HG03159 (cell line): ENCODE results near the gene LRTM1.

Experiments
- ATAC-seq: cut with Tn5 transposase; IDR thresholded peaks from one replicate; pipeline ENCODE4 v1.9.1; 2021; ENCODE audit warnings: mild to moderate bottlenecking, moderate library complexity; ENCODE audit not compliant: unreplicated experiment

The LRTM1 gene

DNA sequence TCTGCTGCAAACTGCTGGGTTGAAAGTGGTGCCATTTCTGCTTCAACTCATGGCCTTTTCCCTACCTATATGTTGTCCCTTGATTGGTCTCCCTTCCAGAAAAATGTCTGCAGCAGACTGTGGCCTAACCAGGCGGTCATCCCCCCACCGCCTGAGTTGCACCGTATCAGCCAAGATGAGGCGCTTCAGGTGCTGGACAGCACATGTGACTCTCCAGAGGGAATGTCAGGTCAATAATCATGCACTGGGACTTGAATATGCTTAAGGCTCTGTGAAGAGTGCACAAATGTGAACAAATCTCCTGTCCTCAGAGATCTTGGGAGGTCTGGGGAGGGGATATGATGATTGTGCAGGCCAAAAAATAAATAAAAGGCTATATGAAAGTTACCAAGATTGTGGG, 32.2 kb downstream of the LRTM1 start:
- no peak for ATAC-seq

DNA sequence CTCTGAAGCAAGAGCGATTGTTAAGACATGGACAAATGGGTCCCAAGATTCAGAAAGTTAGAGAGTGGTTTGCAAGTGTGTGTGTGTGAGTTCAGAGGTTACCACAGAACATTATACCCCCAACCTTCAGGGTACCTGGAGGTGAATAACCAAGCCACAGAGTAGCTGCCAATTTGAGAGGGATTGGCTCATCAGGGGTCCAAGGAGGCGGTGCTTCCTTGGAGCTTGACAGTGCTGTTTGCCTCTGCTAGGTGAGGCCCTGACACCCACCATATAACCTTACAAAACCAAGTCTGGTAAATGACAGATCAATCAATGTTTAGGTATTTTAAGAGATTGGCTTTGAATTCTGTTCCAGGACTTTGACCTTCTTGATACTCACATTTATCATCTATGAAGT, 35.7 kb downstream of the LRTM1 start:
- no peak for ATAC-seq

DNA sequence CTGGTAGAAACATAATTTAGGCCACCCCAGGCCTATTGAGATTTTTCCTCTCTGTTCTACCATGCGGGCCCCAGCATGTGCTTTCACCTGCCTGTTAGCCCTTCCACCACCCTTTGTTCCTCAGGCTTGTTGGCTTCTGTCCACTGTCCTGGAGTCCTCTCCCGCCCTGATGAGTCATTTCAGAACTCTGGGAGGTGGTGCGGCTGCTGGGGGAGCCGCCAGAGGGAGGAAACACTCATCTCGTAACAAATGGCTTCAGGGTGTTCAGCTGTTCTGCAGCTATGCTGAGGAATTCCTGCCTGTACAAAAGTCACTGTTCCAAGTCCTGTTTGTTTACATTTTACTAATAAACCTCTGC, 36.3 kb downstream of the LRTM1 start:
- no peak for ATAC-seq

DNA sequence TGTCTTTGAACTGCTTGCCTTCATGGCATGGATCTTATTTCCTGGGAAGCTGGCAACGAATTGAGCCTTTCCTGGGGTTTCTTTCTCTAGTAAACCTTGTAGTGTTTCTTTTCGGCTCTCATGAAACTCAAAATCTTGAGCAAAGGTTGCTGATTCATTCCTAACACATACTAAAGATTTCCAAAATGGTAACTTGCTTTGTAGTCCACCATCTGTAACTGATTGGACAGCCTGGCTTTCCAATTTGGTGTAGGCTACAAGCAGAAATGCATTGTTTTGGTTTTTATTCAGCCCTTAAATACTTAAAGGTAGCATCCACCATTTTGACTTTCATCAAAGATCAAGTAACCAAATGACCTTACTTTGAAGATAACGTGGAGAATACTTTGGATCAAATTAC, 38.1 kb downstream of the LRTM1 start:
- ATAC-seq, result no peak

DNA sequence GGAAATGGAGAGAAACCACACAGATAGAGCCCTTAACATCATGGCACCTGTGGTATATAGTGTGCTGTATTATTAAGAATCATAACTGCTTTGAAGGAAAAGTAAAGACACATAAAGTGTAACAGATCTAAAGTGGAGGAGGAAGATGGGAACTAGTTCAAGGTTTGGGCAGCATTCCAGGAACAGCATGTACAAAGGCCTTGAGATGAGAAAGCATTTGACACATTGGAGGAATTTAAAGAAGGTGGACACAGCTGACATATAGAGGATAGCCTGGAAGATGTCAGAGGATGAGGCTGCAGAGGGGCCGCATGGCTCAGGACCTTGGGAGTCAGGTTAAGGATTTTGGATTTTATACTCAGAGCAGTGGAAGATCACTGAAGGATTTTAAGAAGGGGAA, 39.0 kb downstream of the LRTM1 start:
- no peak for ATAC-seq

DNA sequence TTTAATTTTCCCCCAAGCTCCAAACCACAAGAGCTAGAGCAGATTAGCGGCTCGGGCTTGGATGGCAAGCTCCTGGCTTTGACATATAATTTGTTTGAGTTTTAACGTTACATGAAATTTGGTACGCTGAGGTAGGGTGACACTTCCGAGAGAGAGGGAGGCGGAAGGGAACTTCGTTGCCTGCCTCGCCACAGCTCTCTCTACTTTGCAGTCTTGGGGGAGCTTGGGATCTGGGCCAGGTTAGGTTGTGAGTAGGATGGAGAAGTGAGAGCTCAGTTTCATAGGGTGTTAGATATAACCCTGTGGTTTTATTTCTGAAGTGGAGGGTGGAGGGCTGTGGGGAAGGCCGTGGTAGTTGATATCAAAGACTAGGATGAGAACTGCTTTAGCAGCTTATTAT, 39.7 kb downstream of the LRTM1 start:
- no peak for ATAC-seq

DNA sequence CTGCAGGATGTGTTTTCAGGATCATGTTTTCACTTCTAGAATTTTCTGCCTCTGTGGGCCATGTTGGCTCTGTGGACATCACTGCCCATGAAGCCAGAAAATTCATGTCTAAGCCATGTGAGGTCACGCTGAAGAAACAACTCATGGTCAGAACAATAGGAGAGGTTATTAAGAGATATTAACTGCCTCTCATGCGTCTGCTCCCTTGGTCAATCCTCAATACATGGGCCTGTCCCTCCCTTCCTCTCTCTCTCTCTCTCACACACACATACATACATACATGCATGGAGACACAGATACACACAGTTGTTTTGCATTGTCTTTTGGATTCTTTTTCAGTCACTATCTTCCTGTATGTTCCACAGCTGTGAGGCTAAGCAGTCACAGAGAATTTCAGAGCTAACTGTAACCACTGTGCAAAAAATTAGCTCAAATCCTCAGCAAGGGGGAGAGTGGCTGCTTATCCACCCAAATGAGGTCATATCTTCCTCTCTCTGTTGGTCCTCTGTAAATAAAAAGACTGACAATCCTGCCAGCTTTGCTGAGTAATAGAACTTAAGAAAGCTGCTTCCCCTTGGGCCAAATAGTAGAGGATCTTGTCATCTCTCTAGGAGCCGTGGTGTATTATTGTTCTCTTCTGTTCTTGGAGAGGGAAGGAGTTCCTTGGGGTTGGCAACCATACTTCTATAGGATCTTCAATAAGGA, 45.6 kb downstream of the LRTM1 start:
- ATAC-seq, result no peak

DNA sequence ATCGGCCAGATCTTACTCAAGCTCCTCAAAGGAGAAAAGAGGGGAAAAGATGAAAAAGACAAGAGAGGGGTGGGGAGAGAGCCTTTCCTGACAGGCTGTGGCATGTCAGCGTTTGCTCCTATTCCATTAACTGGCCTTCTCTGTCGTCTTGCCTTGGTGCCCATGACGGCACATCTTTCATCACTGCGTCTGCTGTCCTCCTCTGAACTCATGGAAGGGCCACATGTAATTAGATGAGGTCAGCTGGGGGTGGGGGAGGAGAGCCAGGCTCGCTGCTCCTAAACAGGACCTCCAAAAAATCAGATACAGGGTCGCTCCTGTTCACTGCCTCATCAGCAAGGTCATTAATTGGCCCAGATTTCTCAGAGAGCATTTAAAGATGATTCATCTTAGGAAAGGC, 49.7 kb downstream of the LRTM1 start:
- no peak for ATAC-seq

DNA sequence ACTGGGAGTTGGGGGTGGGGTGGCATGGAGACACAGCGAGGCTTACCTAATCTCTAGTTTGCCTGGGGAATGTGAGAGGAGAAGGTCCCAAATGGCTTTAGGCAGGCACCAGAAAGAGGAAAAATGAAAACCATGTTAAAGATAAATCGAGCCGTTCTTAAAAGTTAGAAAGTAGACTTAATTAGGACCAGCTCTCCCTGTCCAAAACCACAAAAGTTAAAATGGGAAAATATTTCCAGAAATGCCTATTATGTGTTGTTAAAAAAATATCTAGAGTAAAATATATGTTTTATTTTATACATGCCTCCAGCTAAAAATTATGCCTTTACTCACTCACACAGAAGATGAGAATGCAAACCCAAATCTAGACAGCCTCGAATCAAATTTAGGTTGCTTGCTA, 50.1 kb downstream of the LRTM1 start:
- no peak for ATAC-seq

DNA sequence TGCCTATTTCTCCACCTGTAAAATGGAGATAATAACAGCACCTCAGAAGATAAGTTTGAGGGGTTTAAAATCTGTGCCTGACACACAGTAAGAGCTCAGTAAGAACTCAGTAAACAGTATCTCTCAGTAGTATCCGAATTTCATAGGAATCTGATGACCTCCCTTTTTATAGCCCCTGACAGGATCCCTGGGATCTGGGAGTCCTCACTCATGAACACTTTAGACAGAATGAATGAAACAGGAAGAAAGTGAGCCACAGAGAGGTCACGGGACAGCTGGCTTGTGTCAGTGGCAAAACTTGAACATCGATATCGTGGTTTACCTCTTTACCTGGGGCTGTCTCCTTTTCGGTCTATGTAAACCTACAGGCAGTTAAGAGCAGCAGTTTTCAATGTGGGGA, 51.2 kb downstream of the LRTM1 start:
- no peak for ATAC-seq

DNA sequence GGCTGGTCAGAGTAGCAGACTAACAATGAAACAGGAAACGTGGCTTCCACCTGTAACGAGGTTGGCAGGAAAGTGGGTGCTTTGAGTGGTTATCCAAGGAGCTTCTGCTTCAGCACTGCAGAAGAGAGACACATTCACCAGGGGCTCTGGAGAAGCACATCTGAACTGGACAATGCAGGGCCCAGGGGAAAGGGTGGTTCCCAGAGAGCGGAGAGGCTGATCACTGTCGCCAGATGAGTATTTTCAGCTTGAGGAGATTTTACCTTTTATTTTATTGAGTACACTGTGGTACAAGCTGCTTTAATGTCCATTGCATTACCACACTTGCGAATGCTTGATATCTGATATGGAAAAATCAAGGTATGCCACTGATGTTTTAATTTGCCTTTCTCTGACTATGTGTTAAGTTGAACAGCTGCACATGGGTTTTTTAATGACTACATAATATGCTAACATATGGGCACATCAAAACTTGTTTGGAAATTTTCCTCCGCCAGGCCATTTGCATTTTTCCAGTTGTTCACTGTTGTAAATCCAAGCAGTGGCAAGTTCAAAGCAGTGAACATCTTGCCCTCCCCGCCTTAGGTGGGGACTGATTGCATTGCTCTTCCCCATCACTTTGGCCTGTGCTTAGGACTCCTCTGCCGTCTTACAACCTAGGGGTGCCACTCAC, 52.1 kb downstream of the LRTM1 start:
- no peak for ATAC-seq

DNA sequence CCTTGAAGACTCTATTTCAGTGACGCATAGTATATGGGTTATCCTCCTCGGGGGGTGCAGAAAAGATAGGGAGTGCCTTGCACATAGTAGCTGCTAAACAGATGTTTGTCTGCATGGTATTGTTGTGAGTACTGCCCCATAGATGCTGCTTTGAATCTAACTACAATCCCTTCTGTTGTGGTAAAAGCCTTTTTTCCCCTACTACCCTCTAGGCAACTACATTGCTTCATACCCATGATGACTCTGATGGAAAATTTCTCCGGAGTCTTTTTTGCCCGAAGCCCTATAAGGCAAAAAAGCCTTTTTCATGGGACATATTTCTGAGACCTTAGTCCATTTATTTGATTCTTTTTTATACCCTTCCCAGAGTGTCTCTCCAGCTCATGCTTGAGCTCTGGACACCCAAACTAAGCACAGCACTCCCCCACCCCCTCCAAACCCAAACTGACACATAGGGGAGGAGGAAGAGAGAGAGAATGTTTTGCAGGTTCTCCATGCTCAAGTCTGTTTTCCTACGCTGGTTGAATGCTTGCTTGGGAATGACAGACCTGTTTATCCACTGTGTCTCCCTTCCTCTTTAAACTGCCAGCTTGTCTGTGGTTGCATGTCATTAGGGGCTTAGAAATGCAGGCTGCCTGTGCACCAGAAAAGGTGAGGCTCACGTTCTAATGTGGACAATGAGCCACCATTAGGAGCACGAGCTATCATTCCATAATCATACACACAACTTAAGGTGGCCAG, 52.9 kb downstream of the LRTM1 start:
- no peak for ATAC-seq

DNA sequence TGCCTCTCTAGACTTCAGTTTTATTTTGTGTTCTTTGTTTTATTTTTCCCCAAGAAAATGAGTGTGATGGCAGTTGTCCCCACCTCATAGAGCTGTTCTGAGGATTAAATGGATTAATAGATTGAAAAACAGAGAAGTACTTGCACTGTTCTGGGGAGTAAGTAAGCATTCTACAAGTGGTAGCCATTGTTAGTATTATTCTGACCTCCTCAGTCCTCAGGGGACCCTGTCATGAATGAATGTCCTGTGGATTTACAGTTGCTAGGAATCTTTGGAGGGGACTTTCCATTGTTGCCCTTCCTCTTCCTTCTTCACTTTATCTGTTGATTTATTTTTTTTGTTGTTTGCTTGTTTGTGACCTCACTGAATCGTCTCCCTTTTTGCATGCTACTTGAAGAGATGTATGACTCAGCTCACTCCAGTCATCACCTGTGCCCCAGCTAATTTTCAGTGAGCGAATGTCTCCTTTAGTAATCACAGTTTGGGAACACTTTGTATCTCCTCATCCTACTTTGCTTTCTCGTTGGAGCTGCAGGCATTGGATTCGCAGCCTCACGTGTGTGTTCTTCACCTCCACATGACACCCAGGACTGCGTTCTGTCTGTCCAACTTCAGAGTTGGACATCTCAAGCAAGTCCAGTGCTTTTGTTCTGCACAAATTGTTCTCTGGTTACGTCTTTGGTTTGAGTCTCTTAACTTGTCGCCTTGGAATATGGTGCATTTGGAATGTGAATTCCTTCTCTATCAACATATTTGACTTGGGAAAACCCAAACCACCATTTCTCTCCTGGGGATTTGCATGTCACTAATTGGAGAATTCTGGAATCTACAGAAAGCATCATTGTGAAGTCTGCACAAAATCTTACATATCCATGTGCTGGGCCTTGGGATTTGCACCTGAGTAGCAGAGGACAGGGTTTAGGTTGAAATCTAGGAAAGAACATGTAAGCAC, 54.5 kb downstream of the LRTM1 start:
- no peak for ATAC-seq

DNA sequence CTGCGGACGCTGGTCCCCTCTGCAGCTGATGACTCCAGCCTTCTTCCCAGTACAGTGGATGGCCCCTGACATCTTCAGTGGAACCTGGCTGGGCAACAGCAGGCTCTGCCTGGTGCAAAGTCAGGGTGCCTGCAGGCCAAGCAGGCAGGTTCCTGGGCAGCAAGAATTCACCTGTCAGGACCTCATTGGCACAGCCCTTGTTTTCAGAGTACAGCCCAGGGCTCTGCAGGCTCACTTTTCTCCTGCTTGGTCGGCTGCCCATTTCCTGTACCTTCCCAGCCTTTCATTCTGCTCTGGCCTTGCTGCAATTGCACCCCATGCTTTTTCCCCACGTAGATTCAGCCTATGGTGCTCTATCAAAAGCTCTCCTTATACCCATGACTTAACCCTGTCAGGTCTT, 56.0 kb downstream of the LRTM1 start:
- no peak for ATAC-seq

DNA sequence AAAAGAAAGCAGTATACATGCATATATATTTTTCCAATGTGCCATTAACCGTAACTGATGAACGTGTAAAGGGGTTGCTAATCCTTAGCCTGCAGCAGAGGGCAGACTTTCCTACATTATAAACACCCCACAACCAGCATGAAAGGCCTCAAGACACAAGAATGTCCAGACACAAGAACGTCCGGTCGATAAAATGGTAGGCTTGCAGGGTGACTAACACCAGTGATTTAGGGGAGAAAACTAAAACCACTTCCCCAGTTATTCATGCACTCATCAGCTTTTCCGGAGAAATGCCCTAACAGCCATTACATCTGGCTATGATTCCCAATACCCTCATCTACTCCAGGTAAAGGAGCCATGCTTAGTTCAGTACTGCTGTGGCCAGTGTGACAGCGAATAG, 57.4 kb downstream of the LRTM1 start:
- ATAC-seq, result no peak
